Astrocyte (in vitro differentiated cells and primary cell): Measurements from ENCODE around the gene SGMS2. TPM values are rescaled to one million over a fixed set of nuclear protein-coding genes. Genes with fewer than 3 reads are reported as not detected.

Source experiments
- DNase-seq: peaks from one replicate; pipeline ENCODE4 v3.0.0-alpha.2; 2010; ENCODE audit warnings: low read depth
- FAIRE-seq: peaks from 2 replicates; lab custom pipeline; 2011; peaks lifted over from hg19 to GRCh38; lab: Jason Lieb, UNC
- H2AFZ ChIP-seq: 2 replicates; pipeline ENCODE4 v1.6.0; 2012; ENCODE audit warnings: low read depth, low read length, inconsistent platforms
- H3K27ac ChIP-seq: 2 replicates; pipeline ENCODE4 v1.5.1; 2011; ENCODE audit warnings: low read depth, low read length, inconsistent platforms
- H3K27me3 ChIP-seq: 2 replicates; pipeline ENCODE4 v1.6.0; 2011; ENCODE audit warnings: low read length, inconsistent platforms; ENCODE audit not compliant: insufficient read depth
- H3K36me3 ChIP-seq: 2 replicates; pipeline ENCODE4 v1.5.1; 2011; ENCODE audit warnings: low read length, inconsistent platforms; ENCODE audit not compliant: insufficient read depth
- H3K4me1 ChIP-seq: 2 replicates; pipeline ENCODE4 v1.5.1; 2011; ENCODE audit warnings: low read length, inconsistent platforms; ENCODE audit not compliant: insufficient read depth
- H3K4me2 ChIP-seq: 2 replicates; pipeline ENCODE4 v1.6.0; 2012; ENCODE audit warnings: low read length, inconsistent platforms
- H3K4me3 ChIP-seq: 2 replicates; pipeline ENCODE4 v1.5.1; 2011; ENCODE audit warnings: low read depth, mild to moderate bottlenecking, low read length, inconsistent platforms; ENCODE audit not compliant: insufficient read depth
- H3K79me2 ChIP-seq: 2 replicates; pipeline ENCODE4 v1.6.0; 2012; ENCODE audit warnings: mild to moderate bottlenecking, low read length, inconsistent platforms; ENCODE audit not compliant: insufficient read depth
- H3K9ac ChIP-seq: 2 replicates; pipeline ENCODE4 v1.6.0; 2012; ENCODE audit warnings: mild to moderate bottlenecking, low read length, inconsistent platforms
- H3K9me3 ChIP-seq: 2 replicates; pipeline ENCODE4 v1.5.1; 2012; ENCODE audit warnings: low read depth, mild to moderate bottlenecking, low read length, inconsistent platforms; ENCODE audit not compliant: insufficient read depth
- H4K20me1 ChIP-seq: 2 replicates; pipeline ENCODE4 v1.6.0; 2012; ENCODE audit warnings: low read length, inconsistent platforms; ENCODE audit not compliant: insufficient read depth
- H3K27ac Mint-ChIP-seq: one replicate; pipeline ENCODE4 v1.8.0; 2021; ENCODE audit warnings: mild to moderate bottlenecking, mixed read lengths; ENCODE audit not compliant: unreplicated experiment
- H3K27me3 Mint-ChIP-seq: one replicate; pipeline ENCODE4 v1.8.0; 2021; ENCODE audit warnings: low read depth, mixed read lengths; ENCODE audit not compliant: unreplicated experiment
- H3K36me3 Mint-ChIP-seq: one replicate; pipeline ENCODE4 v1.8.0; 2021; ENCODE audit warnings: low read depth, mixed read lengths; ENCODE audit not compliant: unreplicated experiment
- H3K4me1 Mint-ChIP-seq: one replicate; pipeline ENCODE4 v1.8.0; 2021; ENCODE audit warnings: low read depth, mixed read lengths; ENCODE audit not compliant: unreplicated experiment
- H3K4me3 Mint-ChIP-seq: one replicate; pipeline ENCODE4 v1.8.0; 2021; ENCODE audit warnings: mild to moderate bottlenecking, moderate library complexity, mixed read lengths; ENCODE audit not compliant: unreplicated experiment
- H3K9me3 Mint-ChIP-seq: one replicate; pipeline ENCODE4 v1.8.0; 2021; ENCODE audit warnings: mild to moderate bottlenecking, mixed read lengths; ENCODE audit not compliant: unreplicated experiment
- EZH2 ChIP-seq: IDR thresholded peaks from 2 replicates; pipeline ENCODE4 v1.6.1; 2012; ENCODE audit warnings: mild to moderate bottlenecking, low read length, inconsistent platforms; ENCODE audit not compliant: insufficient read depth
- total RNA-seq: library from RNA; stranded (reverse); gene quantifications from 2 replicates; pipeline ENCODE4 v1.2.1, GENCODE V29; 2021
- TF ChIP-seq, protein P1 (sequence below): IDR thresholded peaks from 2 replicates; pipeline ENCODE4 v1.5.1; 2011; ENCODE audit warnings: low read depth, mild to moderate bottlenecking, inconsistent platforms, low read length, moderate library complexity; ENCODE audit not compliant: insufficient read depth

SGMS2 gene
- total RNA-seq, 1 donor from 2014 or later = 48.1 TPM

DNA sequence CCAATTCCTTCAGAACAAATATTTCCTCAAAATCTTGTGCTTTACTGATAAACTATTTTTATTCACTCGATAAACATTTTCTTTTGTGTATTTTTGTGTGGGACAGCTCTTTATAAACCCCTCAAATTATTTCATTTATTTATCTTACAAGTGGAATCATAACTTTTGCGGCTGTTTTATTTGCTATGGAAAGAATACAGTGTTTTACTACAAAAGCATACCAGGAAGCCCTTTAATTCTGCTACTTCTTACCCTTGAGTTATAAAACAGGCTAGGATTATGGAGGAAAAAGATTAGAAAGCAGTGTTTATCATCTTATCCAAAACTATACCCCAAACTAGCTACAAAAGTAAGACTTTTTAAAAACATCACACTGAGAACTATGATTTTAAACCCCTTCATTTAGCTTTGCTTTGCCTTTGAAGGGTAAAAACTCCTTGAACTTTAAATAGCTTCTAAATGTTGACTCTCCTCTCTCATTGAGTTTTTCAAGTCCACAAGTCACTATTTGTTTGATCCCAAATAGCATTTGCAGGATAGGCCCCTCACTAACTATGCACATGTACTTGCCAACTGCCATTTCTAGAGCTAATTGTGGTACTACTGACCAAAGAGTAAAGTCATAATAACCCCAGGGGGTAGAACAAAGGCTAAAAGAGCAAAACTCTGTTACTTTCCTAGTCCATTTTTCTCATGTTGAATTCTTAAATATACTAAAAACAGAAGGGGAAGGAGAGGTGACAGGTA lies 45.8 kb upstream of the SGMS2 start:
- H4K20me1 ChIP-seq = no peaks in the 10 kb centered on the region
- no peak overlapping the region for H3K4me2 ChIP-seq
- Mint-ChIP-seq H3K9me3 (peaks cover 6% of the 10 kb centered on the region), H3K4me1 (no peaks in the 10 kb centered on the region), H3K4me3 (no peak overlapping the region), H3K27me3 (no peaks in the 10 kb centered on the region), H3K36me3 (no peaks in the 10 kb centered on the region), H3K27ac (no peak overlapping the region)
- H3K27me3 ChIP-seq = no peaks in the 10 kb centered on the region
- FAIRE-seq = no peak
- H3K27ac ChIP-seq = no peak overlapping the region
- H2AFZ ChIP-seq = no peak overlapping the region
- TF ChIP-seq, protein P1, sequence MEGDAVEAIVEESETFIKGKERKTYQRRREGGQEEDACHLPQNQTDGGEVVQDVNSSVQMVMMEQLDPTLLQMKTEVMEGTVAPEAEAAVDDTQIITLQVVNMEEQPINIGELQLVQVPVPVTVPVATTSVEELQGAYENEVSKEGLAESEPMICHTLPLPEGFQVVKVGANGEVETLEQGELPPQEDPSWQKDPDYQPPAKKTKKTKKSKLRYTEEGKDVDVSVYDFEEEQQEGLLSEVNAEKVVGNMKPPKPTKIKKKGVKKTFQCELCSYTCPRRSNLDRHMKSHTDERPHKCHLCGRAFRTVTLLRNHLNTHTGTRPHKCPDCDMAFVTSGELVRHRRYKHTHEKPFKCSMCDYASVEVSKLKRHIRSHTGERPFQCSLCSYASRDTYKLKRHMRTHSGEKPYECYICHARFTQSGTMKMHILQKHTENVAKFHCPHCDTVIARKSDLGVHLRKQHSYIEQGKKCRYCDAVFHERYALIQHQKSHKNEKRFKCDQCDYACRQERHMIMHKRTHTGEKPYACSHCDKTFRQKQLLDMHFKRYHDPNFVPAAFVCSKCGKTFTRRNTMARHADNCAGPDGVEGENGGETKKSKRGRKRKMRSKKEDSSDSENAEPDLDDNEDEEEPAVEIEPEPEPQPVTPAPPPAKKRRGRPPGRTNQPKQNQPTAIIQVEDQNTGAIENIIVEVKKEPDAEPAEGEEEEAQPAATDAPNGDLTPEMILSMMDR = no peak
- TF ChIP-seq EZH2 = no peak
- no peak overlapping the region for H3K4me3 ChIP-seq
- H3K79me2 ChIP-seq = no peaks in the 10 kb centered on the region
- DNase-seq = no peak
- H3K4me1 ChIP-seq = no peaks in the 10 kb centered on the region
- peaks cover 4% of the 10 kb centered on the region for H3K9me3 ChIP-seq
- no peaks in the 10 kb centered on the region for H3K36me3 ChIP-seq
- no peak overlapping the region for H3K9ac ChIP-seq

DNA sequence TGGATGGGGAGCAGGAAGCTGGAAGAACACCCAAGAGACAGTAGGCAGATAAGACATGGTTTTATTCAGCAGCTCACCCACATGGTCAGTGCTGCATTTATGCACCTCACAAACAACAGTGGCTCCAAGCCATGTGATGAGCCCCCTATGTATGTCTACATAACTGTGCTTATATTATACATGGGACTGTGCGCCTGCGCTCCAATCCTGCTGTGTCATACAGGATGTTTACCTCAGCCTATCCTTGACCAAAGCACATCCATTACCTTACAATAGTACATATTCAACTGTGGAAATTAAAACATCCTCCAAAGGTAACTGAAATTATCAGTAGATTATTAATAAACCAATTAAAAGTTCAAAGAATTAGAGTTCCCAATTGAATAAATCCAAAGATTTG lies 44.1 kb upstream of the SGMS2 start:
- no peak overlapping the region for H3K9ac ChIP-seq
- Mint-ChIP-seq H3K4me3 (no peak overlapping the region), H3K27ac (no peak overlapping the region), H3K27me3 (no peaks in the 10 kb centered on the region), H3K36me3 (no peaks in the 10 kb centered on the region), H3K4me1 (no peaks in the 10 kb centered on the region), H3K9me3 (peaks cover 6% of the 10 kb centered on the region)
- no peak overlapping the region for H2AFZ ChIP-seq
- H3K4me1 ChIP-seq = no peaks in the 10 kb centered on the region
- no peaks in the 10 kb centered on the region for H4K20me1 ChIP-seq
- no peaks in the 10 kb centered on the region for H3K36me3 ChIP-seq
- H3K27me3 ChIP-seq = no peaks in the 10 kb centered on the region
- no peak overlapping the region for H3K4me2 ChIP-seq
- peak; percentile 2 for DNase-seq
- peaks cover 4% of the 10 kb centered on the region for H3K9me3 ChIP-seq
- TF ChIP-seq, protein P1 = no peak
- TF ChIP-seq EZH2 = no peak
- no peaks in the 10 kb centered on the region for H3K79me2 ChIP-seq
- no peak overlapping the region for H3K27ac ChIP-seq
- no peak for FAIRE-seq
- H3K4me3 ChIP-seq = no peak overlapping the region

DNA sequence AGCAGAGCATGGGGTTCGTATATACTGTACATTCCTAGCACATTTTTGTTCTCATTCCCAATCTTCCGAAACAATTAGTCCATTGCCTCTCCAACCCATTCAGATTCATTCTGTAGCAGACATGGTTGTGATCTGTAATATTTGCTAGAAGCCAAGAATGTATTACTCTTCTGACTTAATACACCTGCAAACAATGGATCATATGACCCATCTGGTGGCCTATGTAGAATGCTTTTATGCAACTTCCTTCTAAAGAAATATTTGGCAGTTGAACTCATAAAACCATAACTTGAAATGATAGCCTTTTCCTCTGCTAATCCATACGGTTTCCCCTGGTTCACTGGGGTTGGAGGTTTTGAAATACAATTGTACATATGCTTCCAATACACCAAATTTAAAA lies 32.8 kb upstream of the SGMS2 start:
- H2AFZ ChIP-seq = no peak overlapping the region
- FAIRE-seq = no peak
- peaks cover 14% of the 10 kb centered on the region for H3K27me3 ChIP-seq
- no peak overlapping the region for H3K4me3 Mint-ChIP-seq
- H3K36me3 ChIP-seq = no peaks in the 10 kb centered on the region
- H3K27ac Mint-ChIP-seq = no peak overlapping the region
- peaks cover 5% of the 10 kb centered on the region for H3K9me3 Mint-ChIP-seq
- H3K9ac ChIP-seq = no peak overlapping the region
- H3K27ac ChIP-seq = no peak overlapping the region
- no peaks in the 10 kb centered on the region for H3K4me1 ChIP-seq
- DNase-seq = no peak
- H3K27me3 Mint-ChIP-seq = no peaks in the 10 kb centered on the region
- no peaks in the 10 kb centered on the region for H3K36me3 Mint-ChIP-seq
- peaks cover 5% of the 10 kb centered on the region for H3K9me3 ChIP-seq
- no peak for TF ChIP-seq EZH2
- TF ChIP-seq, protein P1 = no peak
- no peak overlapping the region for H3K4me2 ChIP-seq
- H3K79me2 ChIP-seq = no peaks in the 10 kb centered on the region
- H3K4me3 ChIP-seq = no peak overlapping the region
- no peaks in the 10 kb centered on the region for H4K20me1 ChIP-seq
- peaks cover 5% of the 10 kb centered on the region for H3K4me1 Mint-ChIP-seq
